M059J (cell line): ENCODE measurements around the gene PDE11A. TPM values are rescaled to one million over a fixed set of nuclear protein-coding genes. Genes with fewer than 3 reads are reported as not detected.

Experiments used
- DNase-seq: peaks from one replicate; pipeline ENCODE4 v3.0.0-alpha.2; 2012; ENCODE audit warnings: low read depth
- total RNA-seq: library from RNA; depleted of rRNA; stranded (reverse); fragments of >200 nt; shearing (Covaris generic); gene quantifications from 2 replicates; pipeline ENCODE4 v1.2.3, GENCODE V29; 2014

The PDE11A gene
- total RNA-seq, 1 experiment from 2014 or later, result 2.0 TPM

DNA sequence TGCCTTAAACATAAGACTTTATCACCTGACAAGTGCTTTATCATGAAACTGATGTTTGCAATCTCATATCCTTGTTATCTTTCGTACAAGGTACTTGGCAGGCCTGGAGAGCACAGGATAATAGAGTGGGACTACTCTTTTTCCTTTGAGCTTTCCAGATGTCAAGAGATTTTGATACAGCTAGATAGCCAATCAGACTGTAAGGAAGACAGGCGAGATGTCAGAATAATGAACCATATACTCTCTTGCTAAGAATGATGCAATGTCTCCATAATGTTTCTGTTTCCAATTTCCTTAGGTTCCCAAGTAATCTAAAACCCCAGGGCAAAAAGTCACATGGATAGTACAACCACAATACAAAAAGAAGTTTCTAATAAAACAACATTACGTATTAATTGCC lies 313.1 kb downstream of the PDE11A start:
- no peak for DNase-seq

DNA sequence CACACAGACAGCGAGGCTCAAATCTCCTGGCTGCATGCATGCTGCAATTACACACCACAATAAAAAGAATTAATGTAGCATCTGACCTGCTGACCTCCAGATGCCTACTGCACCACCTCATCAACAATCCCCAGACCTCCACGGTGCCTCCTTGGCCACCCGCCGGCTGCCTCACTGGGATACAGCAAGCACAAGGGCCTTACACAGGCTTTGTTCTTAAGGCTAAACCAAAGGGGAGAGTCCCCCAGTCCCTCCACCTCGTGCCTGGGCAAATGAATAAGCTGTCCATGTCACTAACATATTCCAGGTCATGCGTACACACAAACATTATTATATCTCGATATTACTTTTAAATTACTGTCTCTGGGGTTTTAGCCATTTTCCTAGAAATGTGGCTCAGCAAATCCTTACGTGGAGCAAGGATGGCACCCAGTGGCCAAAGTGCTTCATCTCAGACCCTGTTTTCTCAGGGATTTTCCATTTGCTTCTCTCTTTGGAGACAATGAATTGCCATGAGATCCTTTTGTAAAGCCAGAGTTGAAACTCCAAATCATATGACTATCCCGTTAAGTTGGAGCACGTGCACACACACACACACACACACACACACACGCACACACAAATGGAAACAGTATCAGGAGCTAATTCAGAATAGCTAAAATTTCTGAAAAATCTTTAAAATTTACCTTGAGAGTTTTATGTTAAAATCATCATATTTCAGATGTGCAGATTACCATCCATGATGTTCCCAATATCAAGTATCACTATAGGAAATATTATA lies 313.8 kb downstream of the PDE11A start:
- peak; percentile 75 for DNase-seq

DNA sequence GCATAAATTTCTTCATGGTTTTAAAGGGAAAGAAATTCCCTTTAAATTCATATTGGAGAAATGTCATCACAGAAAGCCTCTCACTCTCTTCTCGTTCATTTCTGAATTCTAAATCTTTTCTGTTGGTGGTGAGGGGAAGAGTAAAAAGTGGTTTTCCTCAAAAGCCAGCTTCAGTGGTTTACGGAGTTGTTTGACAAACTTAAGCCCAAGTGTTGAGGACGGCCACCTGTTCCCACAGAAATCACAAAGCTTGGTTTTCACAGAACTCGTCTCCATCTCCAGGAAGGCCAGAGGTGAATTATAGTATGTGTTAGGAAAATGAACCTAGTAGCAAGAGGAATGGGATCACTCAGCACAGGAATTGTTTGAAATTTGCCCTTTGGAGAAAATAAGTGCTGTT lies 316.2 kb downstream of the PDE11A start:
- DNase-seq, result no peak

DNA sequence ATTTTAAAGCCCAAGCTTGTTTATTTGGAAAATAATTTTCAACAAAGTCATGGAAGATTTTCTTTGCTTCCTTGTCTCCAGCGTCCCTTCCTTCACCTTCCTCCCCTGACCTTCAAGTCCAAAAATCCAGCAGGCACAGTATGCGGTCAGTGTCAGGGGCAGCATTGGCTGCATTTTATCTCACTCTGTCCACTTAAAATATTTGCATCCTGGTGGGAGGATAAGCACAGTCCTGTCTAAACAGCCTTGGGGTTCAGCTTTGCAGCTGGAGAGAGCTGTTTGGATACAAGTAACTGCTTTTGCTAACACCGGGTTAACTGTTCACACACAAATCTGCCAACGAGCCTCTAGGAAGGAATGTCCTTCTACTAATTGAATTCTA lies 318.1 kb downstream of the PDE11A start:
- DNase-seq, result peak; percentile 2

DNA sequence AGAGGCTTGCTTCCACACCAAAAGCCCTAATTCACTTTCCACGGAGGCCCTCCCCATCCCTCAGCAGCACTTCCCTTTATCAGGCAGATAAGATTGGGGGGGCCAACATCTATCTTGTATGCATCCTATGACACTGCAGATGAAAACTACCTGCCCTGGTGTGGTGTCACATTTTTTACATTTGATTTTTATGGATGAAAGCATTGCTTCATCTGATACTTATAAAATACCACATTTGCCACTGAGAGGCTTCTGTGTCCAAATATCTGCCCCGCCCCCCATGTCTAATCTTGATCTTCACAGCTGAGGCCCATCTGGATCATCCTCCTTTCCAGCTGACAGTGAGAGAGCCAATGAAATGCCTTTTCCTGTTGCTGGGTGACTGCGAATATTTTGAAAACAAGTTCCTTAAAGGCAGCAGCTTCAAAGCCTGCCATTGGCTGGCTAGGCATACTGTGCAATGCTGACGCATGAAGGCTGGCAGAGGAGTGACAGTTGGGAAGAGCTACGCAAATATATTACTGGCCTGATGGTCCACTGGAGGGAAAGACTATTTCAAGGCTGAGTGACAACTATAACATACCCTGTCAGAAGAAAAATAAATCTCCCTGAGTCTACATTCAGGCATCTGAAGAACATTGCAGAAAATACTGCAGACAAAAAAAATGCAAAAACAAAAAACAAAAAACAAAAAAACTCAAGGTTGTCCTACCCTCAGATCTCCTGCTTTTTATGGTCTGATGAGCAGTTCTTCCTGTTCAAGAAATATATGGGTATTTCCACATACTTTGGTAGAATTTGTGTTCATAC lies 318.7 kb downstream of the PDE11A start:
- DNase-seq, result peak; percentile 48

DNA sequence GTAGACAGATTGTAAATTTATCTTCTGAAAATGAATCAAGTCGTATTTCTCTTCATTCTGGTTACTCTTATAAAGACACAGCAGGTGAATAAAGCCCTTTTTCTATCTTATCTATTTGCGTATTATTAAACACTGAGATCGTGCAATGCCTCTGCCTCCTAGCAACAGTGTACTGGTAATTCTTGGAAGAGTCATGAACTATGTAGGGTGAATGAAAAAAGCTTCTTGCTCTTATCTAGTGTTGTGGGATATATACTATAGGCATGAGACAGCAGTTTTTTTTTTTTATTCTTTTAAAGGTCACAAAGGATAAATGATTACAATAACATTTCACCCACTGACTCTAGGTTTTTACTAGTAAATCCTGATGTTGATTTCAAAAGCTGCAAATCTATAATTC lies 324.2 kb downstream of the PDE11A start:
- no peak for DNase-seq

DNA sequence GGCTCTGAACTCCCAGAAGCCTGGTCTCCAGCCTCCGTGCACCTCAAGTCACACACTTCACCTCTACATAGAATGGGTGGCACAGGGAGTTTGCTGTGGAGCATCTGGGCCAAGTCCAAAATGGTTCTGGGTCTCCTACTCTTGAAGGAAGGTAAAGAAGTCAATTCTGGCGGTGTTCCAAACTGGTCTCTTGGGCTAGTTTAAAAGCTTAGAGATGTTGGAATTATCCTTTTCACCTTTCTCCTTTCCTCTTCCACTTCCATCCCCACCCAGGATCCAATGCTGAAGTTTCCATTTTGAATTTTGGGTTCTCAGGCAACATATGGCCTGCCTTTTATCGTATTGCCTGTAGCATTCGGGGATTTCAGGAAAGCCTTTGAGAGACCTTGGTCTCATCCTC lies 325.2 kb downstream of the PDE11A start:
- no peak for DNase-seq

DNA sequence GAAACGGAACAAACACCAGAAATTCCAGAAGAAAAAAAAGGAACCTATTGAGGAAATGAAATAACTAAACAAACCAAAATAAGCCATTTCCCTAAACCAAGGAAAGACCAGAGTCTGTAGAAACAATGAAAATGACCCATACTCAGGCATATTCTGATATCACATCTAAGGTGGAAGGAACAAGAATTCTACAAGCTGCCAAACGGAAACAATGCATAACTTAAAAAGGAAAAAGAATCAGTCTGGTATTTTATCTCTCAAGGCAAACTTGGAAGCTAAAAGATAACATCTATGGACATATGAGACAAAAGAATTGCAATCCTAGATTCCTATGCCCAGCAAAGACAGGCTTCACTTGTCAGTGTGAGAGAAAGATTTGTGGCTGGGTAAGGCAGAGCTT lies 326.2 kb downstream of the PDE11A start:
- no peak for DNase-seq

DNA sequence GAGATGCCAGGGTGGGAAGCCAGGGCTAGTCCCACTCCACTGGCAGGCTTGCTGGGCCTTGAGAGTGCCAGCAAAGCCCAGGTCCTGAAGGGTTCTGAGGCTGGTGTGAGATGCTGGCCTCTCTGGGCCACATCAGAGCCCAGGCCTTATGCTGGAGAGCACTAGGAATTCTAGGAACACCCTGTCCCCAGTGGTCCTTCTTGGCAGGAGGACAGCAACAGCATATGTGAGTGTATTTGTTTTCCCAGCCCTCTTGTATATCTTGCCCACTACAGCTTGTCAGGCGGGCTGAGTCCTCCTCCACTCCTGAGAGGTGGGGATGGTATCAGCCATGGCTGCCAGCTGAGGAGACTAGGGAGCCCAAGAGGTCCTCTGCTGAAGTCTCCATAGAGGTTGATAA lies 327.0 kb downstream of the PDE11A start:
- DNase-seq, result no peak

DNA sequence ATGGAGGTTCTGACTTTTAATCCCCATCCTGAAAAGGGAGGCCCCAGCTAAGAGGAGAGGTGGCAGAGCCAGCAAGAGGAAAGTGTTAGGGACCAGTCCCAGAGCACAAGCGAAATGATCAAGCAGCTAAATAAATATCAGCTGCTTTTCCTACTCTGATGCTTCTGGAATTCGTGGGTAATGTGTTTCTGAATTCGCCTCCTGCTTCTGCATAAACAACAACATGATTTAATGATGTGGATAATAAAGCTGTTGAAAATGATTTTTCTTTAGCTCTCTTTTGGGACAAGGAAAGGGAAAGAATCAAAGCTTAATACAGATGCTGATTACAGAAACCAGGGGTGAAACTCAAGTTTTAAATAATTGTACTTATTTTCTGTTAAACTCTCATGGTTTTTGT lies 329.7 kb downstream of the PDE11A start:
- DNase-seq, result no peak

DNA sequence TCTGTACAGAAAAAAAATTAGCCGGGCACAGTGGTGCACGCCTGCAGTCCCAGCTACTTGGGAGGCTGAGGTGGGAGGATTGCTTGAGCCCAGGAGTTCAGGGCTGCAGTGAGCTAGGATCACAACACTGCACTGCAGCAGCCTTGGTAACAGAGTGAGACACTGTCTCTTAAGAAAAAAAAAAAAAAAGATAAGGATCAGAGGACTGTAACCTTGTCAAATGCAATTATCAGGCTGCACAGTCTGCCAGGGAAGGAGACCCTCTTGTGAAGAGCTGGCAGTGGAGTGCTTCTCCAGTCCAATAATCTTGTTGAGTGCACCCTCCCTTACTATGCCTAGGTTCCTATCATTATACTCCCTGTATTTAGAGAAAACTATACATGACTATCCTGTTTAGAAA lies 330.7 kb downstream of the PDE11A start:
- no peak for DNase-seq

DNA sequence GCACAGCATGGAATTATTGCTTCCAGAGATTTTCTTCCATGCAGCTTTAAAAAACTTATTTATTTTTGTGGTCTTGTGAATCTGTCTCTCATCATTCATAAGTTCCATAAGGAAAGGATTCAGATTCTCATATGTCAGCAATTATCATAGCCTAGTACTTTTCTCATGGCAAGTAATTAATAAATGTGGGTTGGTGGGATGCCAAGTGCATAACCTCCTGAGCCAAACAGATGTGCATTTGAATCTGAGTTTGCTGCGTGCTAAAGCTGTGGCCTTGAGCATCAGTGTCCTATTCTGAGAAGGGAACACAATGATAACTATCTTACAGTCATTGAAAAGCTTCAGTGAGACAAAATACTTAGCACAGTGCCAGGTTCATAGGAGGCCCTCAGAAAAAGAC lies 331.9 kb downstream of the PDE11A start:
- peak; percentile 4 for DNase-seq

DNA sequence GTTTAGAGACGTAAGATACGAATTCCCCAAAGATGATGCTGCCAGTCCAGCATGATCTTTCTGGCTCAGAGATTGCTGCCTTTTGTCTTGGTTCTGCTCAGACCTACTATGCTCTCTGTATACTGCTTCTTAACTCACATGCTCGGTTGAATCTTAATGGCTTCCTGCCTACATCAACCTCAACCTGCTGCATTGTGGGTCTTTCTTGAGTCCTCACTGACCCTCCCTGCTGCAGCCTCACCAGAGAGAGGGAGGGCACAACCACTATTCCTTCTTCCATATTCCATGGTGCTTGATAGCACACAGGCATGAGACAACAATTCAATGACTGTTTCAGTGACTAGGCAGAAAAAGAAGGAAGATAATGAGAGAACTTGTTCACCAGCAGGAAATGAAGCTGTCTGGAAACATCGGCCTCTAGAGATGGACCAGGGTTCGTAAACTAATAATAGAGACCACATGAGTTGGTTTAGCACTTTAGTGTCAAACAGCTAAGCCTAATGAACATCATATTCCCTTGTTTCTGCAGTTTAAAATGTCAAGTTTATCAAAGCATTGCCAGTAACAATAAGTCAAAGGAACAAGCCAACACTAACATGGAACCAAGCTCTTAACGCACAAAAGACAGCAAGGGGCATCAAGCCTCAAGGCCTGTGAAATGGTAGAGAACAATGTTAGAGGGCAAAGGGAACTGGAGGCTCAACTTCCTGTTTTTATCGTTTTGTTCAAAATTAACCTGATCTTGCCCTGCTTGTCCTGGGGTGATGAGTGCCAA lies 333.9 kb downstream of the PDE11A start:
- DNase-seq, result no peak

DNA sequence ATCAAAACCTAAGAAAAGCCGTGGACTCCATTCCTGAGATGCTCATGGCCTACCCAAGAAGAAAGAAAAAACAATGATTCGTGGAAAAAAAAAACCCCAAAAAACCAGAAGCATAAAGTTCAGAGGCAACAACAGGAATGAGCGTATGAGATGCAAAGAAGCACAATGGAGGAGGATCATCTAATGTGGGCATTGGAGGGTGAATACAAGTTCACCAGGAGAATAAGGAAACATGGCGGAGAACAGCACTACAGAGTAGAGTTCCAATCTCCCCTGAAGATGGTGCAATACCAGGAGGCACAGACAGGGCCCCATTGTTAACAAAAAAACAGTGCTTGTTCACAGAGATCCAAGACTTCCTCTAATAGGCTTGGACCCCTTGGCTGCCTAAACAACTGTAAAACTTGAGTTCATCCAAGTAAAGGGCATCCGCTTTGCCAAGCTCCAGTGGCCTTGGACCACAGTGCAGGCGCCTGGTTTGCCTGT lies 337.2 kb downstream of the PDE11A start:
- no peak for DNase-seq

DNA sequence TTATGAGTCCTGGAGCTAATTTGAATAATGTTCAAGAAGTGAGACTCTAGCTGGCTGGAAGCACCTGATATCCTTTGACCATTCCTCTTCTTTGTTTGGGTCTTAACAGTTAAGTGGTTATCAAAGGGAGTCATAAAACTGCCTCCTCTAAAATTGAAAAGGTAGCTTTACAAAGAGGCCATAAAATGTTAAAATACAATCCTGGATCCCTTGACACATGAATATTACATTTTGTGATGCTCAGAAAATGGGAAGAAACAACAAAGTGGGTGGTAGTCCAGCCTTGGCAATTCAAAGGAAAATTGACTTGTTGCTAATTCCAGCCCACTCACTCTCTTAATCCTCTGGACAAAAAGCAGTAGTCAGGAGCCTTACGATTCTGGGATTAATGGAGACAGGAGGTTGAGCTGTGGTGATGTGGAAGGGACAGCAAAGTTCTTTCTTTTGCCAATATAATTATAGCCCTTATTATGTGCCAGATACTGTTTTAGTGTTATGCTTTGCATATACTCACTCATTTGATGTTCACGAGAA lies 339.2 kb downstream of the PDE11A start:
- DNase-seq, result no peak

DNA sequence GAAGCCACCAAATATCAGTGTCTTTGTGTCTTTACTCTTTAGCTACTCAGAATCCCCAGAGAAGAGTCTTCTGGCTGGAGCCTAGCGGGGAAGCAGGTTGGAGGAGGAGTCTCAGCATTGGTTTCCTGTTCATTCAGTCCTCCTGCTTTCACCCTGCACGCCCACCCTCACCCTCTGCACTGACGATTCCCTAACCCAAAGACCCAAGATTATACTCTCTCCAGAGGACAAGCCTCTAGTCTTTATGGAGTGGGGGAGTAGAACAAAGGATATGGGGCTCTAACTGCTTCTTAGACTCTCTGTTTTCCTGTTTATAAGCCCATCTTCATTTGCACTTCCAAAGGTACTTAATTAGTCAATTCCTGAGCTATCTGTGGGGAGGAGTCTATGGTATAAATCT lies 341.2 kb downstream of the PDE11A start:
- no peak for DNase-seq

DNA sequence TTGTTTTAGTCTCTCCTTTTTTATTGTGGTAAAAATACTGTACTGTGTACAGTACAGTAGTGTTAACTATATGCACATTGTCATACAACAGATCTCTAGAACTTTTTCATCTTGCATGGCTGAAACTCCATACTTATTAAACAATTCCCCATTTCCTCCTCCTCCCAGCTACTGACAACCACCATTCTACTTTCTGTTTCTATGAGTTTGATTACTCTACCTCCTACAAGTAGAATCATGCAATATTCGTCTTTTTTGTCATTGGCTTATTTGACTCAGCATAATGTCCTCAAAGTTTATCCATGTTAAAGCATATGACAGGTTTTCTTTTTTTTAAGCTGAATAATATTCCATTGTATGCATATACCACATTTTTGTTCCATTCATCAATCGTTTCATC lies 341.8 kb downstream of the PDE11A start:
- no peak for DNase-seq

DNA sequence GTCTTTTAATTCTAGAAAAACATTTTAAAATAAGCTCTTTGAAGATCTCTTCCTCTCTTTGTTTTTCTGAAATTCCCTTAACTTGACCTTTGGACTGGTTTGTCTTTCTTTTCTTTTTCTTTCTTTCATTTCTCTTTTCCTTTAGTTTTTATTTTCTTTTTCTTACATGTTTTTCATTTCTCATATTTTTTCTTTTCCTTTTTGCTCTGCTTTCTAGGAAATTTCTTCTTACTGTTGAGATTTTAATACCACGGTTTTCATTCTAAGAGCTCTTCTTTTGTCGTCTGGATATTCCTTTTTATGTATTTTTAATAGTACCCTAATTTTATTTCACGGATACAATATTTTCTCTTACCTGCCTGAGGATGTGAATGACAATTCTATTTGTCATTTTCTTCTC lies 342.2 kb downstream of the PDE11A start:
- DNase-seq, result no peak

DNA sequence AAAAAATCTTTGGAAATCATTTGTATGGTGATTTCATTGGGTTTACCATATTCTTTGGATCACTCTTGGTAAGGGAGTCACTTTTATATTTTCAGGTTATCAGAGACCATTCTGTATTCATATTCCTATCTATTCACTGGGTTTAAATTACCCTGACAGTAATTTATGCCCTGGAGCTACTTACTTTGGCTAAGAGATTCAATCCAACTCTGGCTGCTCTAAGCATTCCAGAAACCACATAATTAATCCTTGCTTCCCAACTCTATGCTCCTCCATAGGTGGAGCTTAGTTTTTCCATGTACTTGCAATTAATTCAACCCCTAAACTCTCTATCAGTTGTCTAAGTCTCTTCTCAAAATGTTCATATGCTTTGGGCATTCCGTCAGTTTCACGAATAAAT lies 343.7 kb downstream of the PDE11A start:
- DNase-seq, result peak; percentile 53

DNA sequence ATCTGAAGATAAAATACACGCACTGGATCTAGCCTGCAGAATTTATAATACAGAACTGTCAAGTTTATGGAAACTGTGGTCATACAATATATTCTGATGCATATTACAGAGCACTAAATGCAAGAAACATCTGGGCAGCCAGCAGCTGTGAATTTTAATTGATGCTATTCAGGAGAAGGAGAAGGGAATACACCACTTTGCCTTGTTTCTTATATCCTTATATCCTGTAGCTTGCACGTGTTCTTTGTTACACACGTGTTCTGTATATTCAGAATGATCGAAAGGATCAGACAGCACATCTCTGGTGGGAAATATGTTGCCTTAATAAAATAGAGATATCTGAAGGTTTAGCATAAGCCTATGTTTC lies 344.2 kb downstream of the PDE11A start:
- no peak for DNase-seq

DNA sequence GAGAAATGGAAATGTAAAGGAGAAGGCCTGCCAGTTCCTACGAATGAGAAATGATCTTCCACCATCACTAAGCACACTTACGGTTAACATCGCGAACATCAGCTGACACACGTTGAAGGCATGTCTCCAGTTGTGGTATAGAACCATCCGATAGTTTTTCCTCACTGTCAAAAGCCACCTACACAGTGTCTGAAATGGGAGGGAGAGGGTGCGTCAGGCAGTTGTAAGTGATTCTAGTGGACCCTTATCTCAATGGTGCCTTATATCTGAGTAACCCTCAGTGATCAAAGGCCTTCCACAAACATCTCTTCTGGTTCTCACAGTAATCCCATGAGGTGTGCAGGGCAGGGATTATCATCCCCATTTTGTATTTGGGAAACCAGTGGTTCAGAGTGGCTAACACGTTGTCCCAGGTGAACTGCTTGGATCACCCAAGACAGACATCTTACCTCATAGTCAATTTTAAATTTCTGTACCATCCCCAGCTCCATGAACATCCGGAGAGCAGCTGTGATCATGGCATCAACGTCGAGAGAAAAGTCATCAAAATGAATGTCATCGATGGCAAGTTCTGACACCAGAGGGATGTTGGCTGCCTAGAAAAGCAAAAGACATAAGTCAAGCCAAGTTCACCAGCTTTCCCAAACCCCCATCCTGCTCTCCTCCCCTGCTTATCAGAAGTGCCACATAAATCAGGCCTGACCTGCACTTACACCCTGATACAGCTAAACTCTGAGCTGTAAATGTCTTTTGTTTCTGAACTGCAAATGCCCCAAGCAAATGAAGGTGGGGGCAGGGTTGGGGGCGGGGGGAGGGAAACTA lies 344.8 kb downstream of the PDE11A start:
- DNase-seq, result peak; percentile 24
